Activated CD4-positive, alpha-beta T cell treated with anti-CD3 and anti-CD28 coated beads for 1 hour (primary cell): ENCODE measurements around the gene NTPCR.

ENCODE experiments used
- DNase-seq: peaks from one replicate; pipeline ENCODE4 v3.0.0-alpha.2; 2020

The NTPCR gene

DNA sequence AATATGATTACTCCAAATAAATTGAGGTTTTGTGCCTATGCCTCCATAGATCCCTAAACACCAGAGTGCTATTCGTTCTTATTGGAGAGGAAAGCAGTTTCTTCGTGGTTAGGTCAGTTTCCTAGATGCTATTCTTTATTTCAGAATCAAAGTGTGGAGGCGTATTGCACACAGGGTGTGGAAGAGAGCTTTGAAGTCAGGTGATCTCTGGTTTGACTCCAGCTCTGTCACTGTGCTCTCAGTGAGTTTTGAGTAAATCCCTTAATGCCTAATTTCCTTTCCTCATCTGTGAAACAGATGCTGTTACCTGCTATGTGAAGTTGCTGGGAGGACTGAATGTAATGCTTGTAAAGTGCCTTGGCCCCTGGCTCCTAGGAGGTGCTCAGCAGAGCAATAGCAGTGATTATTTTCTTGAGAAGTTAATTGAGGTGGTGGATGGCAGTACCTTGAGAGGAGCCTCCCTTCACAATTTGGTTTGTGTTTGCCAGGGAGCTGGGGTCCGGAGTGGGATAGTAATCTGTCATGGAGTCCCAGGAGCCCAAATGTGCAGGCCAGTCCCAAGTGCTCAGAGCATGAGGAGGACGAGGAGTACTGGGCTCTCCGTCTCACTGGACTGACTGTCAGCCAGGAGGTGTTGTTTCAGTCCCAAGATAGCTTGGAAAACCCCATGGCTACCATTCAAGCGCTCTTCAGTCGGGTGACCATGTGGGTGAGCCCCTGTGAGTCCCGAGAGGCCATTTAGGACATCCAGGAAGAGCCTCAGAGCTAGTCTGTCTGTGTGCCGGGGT is 14.9 kb downstream of the NTPCR start:
- DNase-seq, result no peak

GRCh38 chr1:232965912-232966217 is 15.5 kb downstream of the NTPCR start:
- no peak for DNase-seq

DNA sequence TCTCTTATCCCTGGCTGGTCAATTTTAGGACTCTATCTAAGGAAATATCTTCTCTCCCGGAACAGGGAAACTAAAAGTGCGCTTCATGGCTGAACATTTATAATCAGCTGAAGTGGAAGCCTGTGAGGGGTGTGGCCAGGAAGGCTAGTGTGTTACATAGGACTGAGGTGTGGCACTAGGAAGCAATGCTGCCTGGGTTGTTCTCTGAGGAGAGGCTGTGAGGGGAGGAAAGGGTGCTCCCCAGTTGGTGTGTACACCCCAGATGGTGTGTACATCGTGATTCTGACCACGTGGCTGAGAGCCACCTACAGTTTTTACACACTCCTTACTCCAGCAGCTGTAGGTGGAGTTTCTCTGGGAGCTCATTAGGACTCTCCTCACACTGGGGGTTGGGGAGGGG is 16.3 kb downstream of the NTPCR start:
- no peak for DNase-seq

GRCh38 chr1:232968391-232968790 is 18.0 kb downstream of the NTPCR start:
- no peak for DNase-seq

DNA sequence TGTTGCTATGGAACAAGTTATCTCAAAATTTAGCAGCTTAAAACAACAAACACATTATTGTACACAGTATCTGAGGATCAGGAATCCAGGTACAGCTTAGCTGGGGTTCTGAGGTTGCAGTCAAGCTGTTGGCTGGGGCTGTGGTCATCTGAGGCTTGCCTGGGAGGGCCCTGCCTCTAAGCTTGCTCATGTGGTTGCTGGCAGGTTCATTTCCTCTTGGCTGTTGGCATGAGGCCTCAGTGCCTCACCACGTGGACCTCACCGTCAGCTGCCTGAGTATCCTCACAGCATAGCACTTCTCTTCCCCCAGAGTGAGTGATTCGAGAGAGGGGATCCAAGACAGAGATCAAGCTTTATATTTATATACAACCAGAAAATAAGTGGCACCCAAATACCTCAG is 18.6 kb downstream of the NTPCR start:
- no peak for DNase-seq

- no peak for DNase-seq
Measured at GRCh38 chr1:232969799-232970198, 19.4 kb downstream of the NTPCR start.

- DNase-seq, result no peak
Measured at GRCh38 chr1:232970508-232970907, 20.1 kb downstream of the NTPCR start.

- DNase-seq, result no peak
Measured at GRCh38 chr1:232973652-232974611, 23.5 kb downstream of the NTPCR start.

- no peak for DNase-seq
Measured at GRCh38 chr1:232974971-232975370, 24.6 kb downstream of the NTPCR start.

DNA sequence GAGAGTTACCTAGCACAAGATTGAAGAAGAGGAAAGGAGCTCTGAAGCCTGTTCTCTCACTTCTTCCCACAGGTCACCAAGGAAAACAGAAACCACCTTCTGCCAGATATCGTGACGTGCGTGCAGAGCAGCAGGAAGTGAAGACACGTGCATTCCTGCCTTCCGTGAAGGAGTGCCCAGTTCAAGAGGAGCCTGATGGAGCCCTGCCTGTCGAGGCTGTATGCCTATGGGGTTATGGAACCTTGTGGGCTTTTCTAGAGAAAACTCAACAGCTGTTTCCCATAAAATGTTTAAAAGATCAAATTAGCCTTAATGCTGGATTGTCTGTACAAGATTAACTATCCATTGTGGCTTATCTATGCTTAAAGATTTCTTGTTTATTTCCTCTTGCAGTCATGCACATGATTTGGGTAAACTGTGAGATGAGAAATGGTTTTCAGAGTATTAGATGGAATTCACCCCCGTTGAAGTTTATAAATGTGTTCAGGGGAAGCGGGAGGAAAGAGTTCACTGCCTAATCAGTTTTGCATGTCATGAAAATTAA is 27.8 kb downstream of the NTPCR start:
- DNase-seq, result no peak

GRCh38 chr1:232978815-232979214 is 28.4 kb downstream of the NTPCR start:
- no peak for DNase-seq

- no peak for DNase-seq
Measured at GRCh38 chr1:232979558-232979957, 29.1 kb downstream of the NTPCR start.

GRCh38 chr1:232980355-232980978 is 30.1 kb downstream of the NTPCR start:
- DNase-seq, result no peak

DNA sequence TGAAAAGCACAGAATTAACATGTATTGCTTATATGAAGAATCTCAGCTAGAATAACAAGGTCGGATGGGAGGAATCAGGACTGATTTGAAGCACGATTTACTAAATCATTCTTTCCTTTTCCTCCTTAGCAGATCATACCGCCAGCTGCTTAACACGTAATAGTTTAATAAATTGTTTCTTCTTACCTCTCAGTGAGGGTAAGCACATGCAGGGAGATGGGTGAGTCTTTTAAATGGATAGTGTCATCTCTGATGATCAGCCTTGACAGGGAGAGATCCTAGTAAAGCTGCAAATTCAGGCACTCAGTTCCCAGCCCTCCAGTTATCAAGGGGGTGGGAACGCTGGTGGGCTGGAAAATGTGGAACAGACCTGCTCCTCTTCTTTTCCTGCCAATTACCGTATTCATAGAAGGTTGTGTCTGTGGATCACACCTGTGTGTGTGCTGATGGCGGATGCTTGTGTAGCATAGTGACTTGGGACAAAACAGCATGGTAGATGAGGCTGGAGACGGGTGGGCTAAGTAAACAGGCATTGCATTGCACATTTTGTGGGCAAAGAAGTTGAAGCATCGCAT is 30.7 kb downstream of the NTPCR start:
- DNase-seq, result no peak

GRCh38 chr1:232982238-232982944 is 32.0 kb downstream of the NTPCR start:
- DNase-seq, result no peak

DNA sequence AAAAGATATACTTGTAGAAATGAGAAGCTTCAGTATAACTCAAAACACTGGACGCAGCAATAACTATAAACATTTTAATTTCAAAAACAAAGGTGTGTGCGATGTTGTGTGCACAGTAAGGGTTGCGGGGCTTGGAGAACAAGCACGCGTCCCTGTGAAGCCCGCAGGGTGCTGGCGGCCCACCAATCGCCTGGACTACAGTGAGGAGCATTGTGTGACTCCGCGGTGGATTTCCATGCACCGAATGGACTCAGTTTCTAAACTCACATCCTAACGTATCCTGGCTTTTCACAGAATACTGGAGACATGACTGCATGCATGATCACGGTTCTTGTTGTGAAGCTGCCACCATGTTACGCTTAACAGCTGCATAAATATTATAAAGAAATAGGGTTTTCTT is 33.0 kb downstream of the NTPCR start:
- no peak for DNase-seq

- DNase-seq, result no peak
Measured at GRCh38 chr1:232983817-232984567, 33.6 kb downstream of the NTPCR start.

- no peak for DNase-seq
Measured at GRCh38 chr1:232984577-232985425, 34.4 kb downstream of the NTPCR start.

GRCh38 chr1:232985882-232986526 is 35.6 kb downstream of the NTPCR start:
- no peak for DNase-seq

- no peak for DNase-seq
Measured at GRCh38 chr1:232986527-232986922, 36.1 kb downstream of the NTPCR start.
